Activated CD4-positive, alpha-beta T cell treated with anti-CD3 and anti-CD28 coated beads, Interleukin-2, amount 50 U/mL, for 48 hours (primary cell): ENCODE data around the gene CLCN7.

ENCODE experiments used
- DNase-seq, 2 experiments: peaks; one replicate each; pipeline ENCODE4 v3.0.0-alpha.2; 2020

The CLCN7 gene

GRCh38 chr16:1395444-1396031 lies 79.3 kb downstream of the CLCN7 start:
- DNase-seq = no peak
